Astrocyte (in vitro differentiated cells and primary cell): ENCODE results near the gene FBXO10.

Experiments
- EZH2 ChIP-seq: IDR thresholded peaks from 2 replicates; pipeline ENCODE4 v1.6.1; 2012; ENCODE audit warnings: mild to moderate bottlenecking, low read length, inconsistent platforms; ENCODE audit not compliant: insufficient read depth
- TF ChIP-seq, protein P1 (sequence below): IDR thresholded peaks from 2 replicates; pipeline ENCODE4 v1.5.1; 2011; ENCODE audit warnings: low read depth, mild to moderate bottlenecking, inconsistent platforms, low read length, moderate library complexity; ENCODE audit not compliant: insufficient read depth

DNA sequence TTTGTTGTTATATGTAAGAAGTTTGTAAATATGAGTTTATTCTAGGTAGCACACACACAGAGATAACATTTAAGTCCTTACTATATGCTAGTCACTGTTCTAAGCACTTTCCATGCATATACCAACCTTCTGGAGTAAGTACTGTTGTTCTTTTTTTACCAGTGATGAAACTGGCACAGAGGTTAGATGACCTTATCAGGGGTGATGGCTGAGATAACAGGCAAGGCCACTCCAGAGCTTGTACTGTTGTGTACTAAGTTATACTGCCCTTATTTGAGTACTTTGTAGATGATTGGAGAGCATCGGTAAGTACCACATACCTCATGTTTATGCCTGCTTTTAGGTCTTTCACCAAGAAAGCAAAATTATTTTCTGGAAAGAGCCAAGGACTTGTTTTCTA, 84.2 kb downstream of the FBXO10 start:
- TF ChIP-seq, protein P1, sequence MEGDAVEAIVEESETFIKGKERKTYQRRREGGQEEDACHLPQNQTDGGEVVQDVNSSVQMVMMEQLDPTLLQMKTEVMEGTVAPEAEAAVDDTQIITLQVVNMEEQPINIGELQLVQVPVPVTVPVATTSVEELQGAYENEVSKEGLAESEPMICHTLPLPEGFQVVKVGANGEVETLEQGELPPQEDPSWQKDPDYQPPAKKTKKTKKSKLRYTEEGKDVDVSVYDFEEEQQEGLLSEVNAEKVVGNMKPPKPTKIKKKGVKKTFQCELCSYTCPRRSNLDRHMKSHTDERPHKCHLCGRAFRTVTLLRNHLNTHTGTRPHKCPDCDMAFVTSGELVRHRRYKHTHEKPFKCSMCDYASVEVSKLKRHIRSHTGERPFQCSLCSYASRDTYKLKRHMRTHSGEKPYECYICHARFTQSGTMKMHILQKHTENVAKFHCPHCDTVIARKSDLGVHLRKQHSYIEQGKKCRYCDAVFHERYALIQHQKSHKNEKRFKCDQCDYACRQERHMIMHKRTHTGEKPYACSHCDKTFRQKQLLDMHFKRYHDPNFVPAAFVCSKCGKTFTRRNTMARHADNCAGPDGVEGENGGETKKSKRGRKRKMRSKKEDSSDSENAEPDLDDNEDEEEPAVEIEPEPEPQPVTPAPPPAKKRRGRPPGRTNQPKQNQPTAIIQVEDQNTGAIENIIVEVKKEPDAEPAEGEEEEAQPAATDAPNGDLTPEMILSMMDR = no peak
- TF ChIP-seq EZH2 = no peak
